Retina (tissue), 1 donor: ENCODE measurements around the gene COL4A2.

ENCODE experiments used
- DNase-seq: peaks from one replicate; pipeline ENCODE4 v3.0.0-alpha.2; 2016

COL4A2 gene

GRCh38 chr13:110407021-110407420 lies 99.9 kb downstream of the COL4A2 start:
- DNase-seq, result no peak

- DNase-seq, result no peak
Observed at GRCh38 chr13:110407531-110407930, 100.4 kb downstream of the COL4A2 start.

- DNase-seq, result no peak
Observed at GRCh38 chr13:110408286-110408685, 101.2 kb downstream of the COL4A2 start.

GRCh38 chr13:110409581-110409992 lies 102.5 kb downstream of the COL4A2 start:
- no peak for DNase-seq

- no peak for DNase-seq
Observed at GRCh38 chr13:110410000-110410399, 102.9 kb downstream of the COL4A2 start.

GRCh38 chr13:110410936-110411687 lies 104.0 kb downstream of the COL4A2 start:
- DNase-seq, result no peak

- DNase-seq, result no peak
Observed at GRCh38 chr13:110411688-110412059, 104.6 kb downstream of the COL4A2 start.

GRCh38 chr13:110412132-110412914 lies 105.2 kb downstream of the COL4A2 start:
- DNase-seq, result peak; percentile 86

GRCh38 chr13:110413016-110413675 lies 106.1 kb downstream of the COL4A2 start:
- DNase-seq, result no peak

- no peak for DNase-seq
Observed at GRCh38 chr13:110413676-110414040, 106.6 kb downstream of the COL4A2 start.

GRCh38 chr13:110414283-110414682 lies 107.2 kb downstream of the COL4A2 start:
- DNase-seq, result no peak

GRCh38 chr13:110414931-110415330 lies 107.8 kb downstream of the COL4A2 start:
- no peak for DNase-seq

- no peak for DNase-seq
Observed at GRCh38 chr13:110415669-110416068, 108.6 kb downstream of the COL4A2 start.

- DNase-seq, result no peak
Observed at GRCh38 chr13:110416131-110417025, 109.3 kb downstream of the COL4A2 start.

GRCh38 chr13:110418944-110419343 lies 111.9 kb downstream of the COL4A2 start:
- no peak for DNase-seq

GRCh38 chr13:110419381-110419791 lies 112.3 kb downstream of the COL4A2 start:
- no peak for DNase-seq

GRCh38 chr13:110419946-110420345 lies 112.9 kb downstream of the COL4A2 start:
- DNase-seq, result no peak

- DNase-seq, result no peak
Observed at GRCh38 chr13:110420626-110421025, 113.5 kb downstream of the COL4A2 start.

GRCh38 chr13:110421061-110421460 lies 114.0 kb downstream of the COL4A2 start:
- no peak for DNase-seq

- DNase-seq, result no peak
Observed at GRCh38 chr13:110421696-110422385, 114.8 kb downstream of the COL4A2 start.

GRCh38 chr13:110422913-110423688 lies 116.0 kb downstream of the COL4A2 start:
- DNase-seq, result no peak
